Endometrial microvascular endothelial cells (primary cell): ENCODE measurements around the gene IGSF23. TPM values are rescaled to one million over a fixed set of nuclear protein-coding genes. Genes with fewer than 3 reads are reported as not detected.
"Not testable (repeated sequence)": the region's sequence is repeated elsewhere in the genome, so short reads cannot be mapped to it uniquely, and the experiment has no call there.

Source experiments
- in situ Hi-C: cut with HindIII; loops from 2 replicates; pipeline ENCODE4 v1.10.0; 2017; ENCODE audit warnings: low sequenced_read_pairs, low pct_unique_long_range_greater_than_20kb; ENCODE audit errors: inconsistent ontology term
- total RNA-seq: library from RNA; depleted of rRNA; stranded (reverse); fragments of >200 nt; gene quantifications from one replicate; pipeline ENCODE4 v1.2.3, GENCODE V29; 2015; ENCODE audit errors: inconsistent ontology term

The IGSF23 gene
- total RNA-seq, 1 donor from 2014 or later = not detected

DNA sequence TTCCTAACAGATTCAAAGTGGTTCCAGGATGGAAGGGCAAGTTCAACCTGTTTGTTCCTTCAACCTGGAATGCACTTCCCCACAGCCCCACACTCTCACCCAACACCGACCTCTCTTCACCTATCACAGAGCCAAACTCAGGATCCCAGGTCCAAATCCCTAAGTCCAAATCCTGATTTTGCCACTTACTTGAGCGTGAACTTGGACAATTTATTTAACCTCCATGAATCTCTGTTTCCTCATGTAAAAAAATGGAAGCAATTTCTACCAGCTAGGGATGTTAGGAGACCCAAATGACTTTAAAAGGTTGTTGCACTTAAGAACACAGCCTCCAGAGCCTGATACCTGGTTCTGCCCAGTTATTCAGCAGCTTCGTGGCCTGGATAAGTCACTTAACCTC, 5.4 kb upstream of the IGSF23 start:
- in situ Hi-C loops = no loop called here

DNA sequence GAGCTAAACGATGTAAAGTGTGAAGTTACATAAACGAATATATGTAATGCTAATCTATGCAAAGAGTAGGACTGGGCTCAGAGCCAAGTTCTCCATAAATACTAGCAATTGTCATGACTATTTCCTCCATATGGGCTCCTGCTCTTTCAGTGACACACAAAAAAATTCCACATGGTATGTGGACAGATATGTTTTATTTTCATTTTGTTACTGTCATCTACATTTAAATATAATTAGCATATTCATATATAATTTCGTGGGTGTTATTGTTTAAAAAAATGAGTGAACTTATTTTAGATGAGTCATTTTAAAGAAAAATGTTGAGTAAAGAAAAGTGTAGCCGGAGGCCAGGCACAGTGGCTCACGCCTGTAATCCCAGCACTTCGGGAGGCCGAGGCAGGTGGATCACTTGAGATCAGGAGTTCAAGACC, 5.0 kb upstream of the IGSF23 start:
- in situ Hi-C loops = no loop called here

DNA sequence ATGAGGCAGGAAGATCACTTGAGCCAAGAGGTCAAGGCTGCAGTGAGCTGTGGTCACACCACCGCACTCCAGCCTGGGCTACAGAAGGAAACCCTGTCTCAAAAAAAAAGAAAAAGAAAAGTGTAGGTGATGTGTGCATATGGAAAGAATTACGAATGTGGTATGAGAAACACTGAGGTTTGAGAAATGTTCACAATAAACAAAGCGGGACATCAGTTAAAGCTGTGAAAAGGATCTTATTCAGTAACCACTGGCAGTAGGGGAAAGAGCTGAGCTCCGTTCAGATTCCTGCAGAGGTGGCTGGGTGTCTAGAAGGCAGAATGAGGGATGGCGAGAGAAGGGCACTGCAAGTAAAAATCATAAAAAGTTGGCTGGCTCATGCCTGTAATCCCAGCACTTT, 4.1 kb upstream of the IGSF23 start:
- in situ Hi-C loops = no loop called here

DNA sequence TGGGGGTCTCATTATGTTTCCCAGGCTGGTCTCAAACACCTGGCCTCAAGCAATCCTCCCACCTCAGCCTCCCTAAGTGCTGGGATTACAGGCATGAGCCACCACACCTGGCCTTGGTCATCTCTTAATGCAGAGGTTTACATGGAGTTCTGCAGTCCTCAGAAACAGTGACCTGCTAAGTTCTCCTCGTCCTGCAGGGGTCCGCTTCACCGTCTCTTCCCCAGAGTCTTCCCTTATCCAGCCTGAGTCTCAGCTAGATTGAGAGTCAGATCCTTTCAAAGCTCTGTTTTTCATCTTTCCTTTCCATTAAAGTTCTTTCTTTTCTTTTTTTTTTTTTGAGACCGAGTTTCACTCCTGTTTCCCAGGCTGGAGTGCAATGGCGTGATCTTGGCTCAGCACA, 2.9 kb upstream of the IGSF23 start:
- in situ Hi-C loops = not testable (repeated sequence)

DNA sequence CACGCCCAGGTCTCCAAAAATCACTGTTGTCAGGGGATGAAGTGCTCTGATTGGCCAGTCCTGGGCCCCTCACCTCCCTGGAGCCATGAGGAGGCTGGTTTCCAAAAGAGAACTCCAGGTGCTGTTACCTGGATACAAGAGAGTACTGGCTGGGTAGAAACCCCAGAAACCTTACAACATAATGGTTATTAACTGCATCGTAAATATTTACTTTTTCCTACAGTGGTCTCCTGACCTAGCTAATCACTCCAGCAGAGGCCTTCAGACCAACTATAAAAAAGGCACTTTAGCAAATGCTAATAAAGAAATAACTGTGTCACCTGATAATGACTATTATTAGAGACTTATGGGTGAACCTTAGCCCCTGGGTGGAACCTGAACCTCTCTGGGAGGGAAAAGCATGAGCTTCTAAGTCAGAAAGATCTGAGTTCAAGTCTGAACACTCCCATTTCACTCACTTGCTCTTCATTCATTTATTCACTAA, 1.5 kb upstream of the IGSF23 start:
- in situ Hi-C loops = no loop called here

DNA sequence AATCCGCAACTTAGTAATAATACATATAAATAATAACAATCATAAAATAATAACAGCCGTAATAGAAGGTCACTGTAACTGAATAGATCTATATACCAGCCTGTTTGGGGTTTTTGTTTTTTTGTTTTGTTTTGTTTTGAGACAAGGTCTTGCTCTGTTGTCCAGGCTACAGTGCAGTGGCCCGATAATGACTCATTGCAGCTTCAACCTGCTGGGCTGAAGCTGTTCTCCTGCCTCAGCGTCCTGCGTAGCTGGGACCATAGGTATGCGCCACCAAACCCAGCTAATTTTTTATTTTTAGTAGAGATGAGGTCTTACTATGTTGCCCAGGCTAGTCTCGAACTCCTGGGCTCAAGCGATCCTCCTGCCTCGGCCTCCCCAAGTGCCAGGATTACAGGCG, 950 bp downstream of the IGSF23 start:
- in situ Hi-C loops = no loop called here

DNA sequence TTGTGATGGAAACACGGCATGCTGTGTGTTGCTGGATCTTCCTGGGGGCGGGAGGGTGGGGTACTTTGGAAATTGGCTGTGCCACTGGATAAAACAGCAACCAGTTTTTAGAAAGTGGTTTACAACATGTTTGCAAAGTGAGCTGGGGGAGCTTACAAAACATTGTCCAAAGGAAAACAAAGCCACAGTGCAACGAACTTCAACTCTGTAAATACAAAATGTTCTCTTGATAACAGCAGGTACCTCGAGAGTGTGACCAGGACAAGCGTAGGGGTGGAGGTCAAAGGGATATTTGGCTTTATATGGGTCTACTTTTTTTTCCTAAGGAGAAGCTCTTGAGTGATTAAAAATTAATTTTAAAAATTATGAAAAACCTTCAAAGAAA, 2.5 kb downstream of the IGSF23 start:
- in situ Hi-C loops = no loop called here

DNA sequence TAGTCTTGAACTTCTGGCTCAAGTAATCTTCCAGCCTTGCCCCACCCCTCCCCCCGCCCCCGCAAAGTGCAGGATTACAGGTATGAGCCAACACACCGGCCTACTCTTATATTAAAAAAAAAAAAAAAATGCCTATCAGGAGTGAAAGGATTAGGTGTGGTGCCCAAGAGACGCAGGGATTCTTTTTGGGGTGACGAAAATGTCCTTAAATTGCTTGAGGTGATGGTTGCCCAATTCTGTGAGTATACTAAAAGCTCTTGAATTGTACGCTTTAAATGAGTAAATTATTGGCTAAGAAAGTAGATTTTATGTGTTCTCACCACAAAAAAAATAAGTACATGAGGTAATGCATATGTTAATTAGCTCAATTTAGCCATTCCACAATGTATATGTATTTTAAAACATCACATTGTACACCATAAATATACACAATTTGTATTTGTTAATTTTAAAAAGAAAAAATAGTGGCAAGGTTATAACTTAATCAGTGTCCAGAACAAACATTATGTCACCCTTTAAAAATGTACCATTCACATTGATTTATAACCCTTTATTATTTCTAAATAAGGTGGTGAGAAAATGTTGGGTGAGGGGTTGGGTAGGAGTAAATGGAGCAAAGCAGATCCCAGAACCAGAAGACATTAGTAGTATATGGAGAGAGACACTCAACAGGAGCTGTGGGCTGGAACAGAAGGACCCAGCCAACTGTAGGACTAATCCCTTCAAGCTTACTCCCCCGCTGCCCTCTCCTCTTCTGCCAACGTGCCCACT, 3.9 kb downstream of the IGSF23 start:
- in situ Hi-C loops = no loop called here

DNA sequence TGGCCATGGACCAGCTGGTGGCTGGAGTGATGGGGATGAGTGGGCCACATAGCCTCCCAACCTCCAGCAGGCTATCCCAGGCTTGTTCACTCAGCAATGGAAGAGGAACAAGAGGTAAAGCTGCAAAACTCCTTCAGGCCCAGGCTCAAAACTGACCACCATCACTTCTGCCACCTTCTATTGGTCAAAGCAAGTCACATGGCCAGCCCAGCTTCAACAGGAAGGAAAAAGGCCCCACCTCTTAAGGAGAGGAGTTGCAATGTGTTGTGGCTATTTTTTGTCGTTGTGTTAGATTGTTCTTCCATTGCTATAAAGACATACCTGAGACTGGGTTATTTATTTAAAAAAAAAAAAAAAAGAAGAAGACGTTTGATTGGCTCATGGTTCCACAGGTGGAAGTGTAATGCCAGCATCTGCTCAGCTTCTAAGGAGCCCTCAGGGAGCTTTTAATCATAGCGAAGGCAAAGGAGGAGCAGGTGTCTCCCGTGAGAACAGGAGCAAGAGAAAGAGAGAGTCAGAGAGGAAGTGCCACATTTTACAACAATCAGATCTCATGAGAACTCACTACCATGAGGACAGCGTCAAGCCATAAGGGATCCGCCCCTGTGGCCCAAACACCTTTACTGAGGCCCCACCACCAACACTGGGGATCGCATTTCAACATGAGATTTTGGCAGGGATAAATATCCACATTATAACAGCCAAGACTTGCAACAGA, 5.4 kb downstream of the IGSF23 start:
- in situ Hi-C loops = no loop called here

DNA sequence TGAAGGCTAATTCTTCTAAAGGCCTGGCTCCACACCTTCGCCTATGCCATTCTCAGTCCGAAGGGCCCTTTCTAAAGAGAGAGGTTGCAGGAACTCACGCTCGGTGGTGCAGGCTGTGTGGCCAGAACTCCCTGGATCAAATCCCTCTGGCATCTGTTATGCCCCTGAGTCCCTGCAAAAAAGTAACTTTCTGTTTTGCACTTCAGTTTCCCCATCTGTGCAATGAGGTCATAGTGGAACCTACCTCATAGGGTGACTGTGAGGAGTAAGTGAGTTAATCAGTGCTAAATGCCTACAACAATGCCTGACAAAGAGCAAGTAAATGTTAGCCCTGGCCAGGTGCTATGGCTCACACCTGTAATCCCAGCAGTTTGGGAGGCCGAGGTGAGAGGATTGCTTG, 7.3 kb downstream of the IGSF23 start:
- in situ Hi-C loops = no loop called here

DNA sequence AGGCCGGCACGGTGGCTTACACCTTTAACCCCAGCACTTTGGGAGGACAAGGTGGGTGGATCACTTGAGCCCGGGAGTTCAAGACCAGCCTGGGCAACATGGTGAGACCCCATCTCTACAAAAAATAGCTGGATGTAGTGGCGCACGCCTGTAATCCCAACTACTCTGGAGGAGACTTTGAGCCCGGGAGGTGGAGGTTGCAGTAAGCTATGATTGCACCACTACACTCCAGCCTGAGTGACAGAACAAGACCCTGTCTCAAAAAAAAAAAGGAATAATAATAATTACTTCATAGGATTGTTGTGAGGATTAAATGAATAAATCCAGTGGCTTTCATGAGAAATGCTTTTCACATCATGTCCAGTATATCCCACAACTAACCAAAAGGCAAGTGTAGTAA, 8.0 kb downstream of the IGSF23 start:
- in situ Hi-C loops = no loop called here

DNA sequence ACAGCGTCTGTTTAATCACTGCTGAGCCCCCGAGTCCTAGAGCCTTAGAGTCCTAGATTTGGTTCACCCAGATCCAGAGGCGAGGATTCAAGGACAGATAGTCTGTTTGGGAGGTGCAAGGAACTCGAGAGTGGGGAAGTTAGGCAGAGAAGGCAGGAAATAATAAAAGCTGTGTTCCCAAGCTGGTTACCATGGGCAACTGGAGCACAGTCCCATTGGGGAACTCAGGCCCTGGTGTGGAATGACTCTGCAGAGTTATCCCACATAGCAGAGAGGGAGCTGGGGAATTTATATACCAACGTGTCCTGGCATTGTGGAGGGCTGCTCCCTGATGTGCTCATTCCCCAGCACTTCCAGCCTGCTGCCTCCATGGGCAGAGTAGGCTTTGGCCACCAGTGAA, 9.7 kb downstream of the IGSF23 start:
- in situ Hi-C loops = no loop called here

DNA sequence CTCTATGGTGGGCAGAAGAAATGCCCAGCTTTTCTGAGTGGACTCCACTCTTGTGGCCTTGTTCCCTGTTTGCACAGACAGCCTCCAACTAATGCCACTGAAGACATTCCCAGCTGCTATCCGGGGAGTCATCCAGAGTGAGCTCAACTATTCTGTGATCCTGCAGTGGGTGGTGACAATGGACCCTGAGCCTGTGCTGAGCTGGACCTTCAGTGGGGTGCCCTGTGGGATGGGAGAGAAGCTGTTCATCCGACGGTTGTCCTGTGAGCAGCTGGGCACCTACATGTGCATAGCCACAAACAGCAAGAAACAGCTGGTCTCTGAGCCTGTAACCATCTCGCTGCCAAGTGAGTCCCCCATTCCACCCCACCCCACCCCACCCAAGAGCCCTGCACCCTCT, 10.3 kb downstream of the IGSF23 start:
- in situ Hi-C loops = no loop called here

DNA sequence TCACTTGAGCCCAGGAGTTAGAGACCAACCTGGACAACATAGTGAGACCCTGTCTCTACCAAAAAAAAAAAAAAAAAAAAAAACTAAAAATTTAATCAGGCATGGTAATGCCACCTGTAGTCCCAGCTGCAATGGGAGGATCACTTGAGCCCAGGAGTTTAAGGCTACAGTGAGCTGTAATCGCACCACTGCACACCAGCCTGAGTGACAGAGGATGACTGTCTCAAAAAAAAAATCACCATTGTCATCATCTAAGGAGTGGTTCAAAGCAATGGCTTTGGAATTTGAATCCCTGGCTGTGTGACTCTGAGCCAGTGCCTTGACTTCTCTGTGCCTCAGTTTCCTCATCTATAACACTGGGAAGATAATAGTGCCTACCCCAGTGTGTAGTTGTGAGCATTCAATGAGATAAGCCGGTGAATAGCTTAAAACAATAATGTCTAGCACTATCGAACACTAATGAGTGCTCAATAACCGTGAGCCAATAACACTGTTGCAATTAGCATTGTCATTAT, 11.5 kb downstream of the IGSF23 start:
- in situ Hi-C loops = no loop called here

DNA sequence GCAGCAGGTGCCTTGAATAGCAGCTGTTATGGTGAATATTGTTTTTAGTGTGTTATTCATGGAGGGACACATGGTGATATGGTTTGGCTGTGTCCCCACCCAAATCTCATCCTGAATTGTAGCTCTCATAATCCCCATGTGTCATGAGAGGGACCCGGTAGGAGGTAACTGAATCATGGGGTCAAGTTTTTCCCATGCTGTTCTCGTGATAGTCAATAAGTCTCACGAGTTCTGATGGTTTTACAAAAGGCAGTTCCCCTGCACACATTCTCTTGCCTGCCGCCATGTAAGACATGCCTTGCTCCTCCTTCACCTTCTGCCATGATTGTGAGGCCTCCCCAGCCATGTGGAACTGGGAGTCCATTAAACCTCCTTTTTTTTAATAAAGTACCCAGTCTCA, 12.3 kb downstream of the IGSF23 start:
- in situ Hi-C loops = not testable (repeated sequence)

DNA sequence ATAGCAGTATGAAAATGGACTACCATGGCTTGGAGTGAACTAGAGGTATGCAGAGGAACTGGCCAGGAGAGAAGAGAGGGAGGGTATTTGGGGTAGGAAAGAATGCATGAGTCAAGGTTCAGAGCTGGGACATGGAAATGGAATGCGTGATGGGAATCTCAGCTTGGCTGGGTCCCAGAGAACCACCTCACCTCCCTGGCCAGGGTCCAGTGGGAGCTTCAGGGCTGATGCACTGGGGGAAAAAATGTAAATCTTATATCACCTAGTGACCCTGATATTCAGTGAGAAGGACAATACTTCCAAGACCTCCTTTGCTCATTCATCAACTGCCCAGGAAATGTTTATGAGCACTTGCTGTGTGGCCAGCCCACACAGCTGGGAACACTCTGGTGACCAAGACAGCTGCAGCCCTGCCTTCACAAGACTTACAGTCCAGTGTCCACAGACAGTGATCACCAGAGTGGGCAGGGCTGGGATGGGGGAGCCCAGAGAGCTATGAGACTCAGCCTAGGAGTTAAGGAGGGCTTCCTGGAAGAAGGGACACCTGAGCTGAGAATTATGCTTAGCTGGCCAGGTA, 12.8 kb downstream of the IGSF23 start:
- in situ Hi-C loops = no loop called here

DNA sequence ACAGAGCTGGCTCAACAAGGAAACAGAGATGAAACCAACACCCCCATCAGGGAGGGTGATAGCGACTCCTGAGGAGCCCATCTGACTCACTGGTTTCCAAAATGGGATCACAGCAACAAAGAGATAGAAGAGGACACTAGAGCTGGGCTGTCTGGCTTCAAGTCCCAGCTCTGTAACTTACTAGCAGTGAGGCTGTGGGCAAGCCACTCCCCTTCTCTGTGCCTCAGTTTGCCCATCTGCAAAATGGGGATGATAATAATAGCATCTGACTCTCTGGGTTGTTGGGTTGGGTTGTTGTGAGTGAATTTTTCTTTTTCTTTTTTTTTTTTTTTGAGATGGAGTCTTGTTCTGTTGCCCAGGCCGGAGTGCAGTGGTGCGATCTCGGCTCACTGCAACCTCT, 14.3 kb downstream of the IGSF23 start:
- in situ Hi-C loops = no loop called here

DNA sequence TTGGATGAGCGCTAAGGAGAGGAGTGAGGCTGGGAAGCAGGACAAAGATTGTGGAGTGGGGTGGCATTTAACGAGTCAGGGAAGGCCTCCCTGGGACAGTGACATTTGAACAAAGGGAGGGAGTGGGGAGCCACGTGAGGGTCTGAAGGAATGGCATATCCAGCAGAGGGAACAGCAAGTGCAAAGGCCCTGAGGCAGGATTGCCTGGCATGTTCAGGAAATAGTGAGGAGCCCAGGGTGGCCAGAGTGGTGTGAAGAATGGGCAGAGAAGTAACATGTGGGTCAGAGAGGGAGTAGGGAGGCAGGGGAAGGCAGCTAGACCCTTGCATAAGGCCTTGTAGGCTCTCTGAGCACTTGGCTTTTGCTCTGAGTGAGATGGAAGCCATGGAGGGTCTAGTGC, 15.4 kb downstream of the IGSF23 start:
- in situ Hi-C loops = no loop called here

DNA sequence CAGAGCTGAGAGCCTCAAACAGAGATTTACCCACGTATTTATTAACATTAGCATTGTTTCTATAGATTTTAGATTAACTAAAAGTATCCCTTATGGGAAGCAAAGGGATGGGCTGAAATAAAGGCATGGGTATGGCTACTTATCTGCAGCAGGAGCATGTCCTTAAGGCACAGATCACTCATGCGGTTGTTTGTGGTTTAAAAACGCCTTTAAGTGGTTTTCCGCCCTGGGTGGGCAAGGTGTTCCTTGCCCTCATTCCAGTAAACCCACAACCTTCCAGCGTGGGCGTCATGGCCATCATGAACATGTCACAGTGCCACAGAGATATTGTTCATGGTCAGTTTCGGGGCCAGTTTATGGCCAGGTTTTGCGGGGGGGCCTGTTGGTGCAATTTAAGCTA, 18.2 kb downstream of the IGSF23 start:
- in situ Hi-C loops = not testable (repeated sequence)

DNA sequence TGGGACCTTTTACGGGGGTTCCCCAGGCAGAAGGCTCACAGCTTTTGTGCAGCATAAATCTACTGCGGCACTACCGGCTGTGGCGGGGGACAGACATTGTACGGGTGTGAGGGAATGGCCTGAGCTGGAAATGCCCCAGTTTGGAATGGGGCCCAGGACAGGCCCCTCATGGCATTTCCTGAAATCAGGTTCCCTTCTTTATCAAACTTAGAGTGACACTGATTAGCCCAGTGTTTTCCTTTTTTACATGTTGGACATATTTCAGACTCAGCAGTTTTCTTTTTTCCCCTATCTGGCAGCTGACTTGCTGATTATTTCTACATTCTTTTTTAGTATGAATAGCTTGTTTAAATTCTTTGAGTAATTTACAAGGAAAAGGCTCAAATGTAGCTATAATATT, 20.7 kb downstream of the IGSF23 start:
- in situ Hi-C loops = not testable (repeated sequence)
